Colonic mucosa (tissue), 4 donors: ENCODE results near the gene TDG. TPM values are rescaled to one million over a fixed set of nuclear protein-coding genes. Genes with fewer than 3 reads are reported as not detected.

Experiments
- DNase-seq: peaks from one replicate; pipeline ENCODE4 v3.0.0-alpha.2; 2020
- H3K27ac ChIP-seq: fragments of 200-600 bp; one replicate; pipeline ENCODE4 v1.8.0; 2021
- H3K27me3 ChIP-seq: fragments of 200-600 bp; one replicate; pipeline ENCODE4 v1.8.0; 2021
- H3K36me3 ChIP-seq: fragments of 200-600 bp; one replicate; pipeline ENCODE4 v1.8.0; 2021
- H3K4me1 ChIP-seq: fragments of 200-600 bp; one replicate; pipeline ENCODE4 v1.8.0; 2021; ENCODE audit warnings: mild to moderate bottlenecking
- H3K4me3 ChIP-seq: fragments of 200-600 bp; one replicate; pipeline ENCODE4 v1.8.0; 2021
- H3K9ac ChIP-seq, 2 donors: one replicate each; pipeline ENCODE4 v1.7.0; 2013; ENCODE audit warnings: control low read depth in 2 of 2, low read depth in 2 of 2, low read length in 2 of 2
- H3K9me3 ChIP-seq: fragments of 200-600 bp; one replicate; pipeline ENCODE4 v1.8.0; 2021
- intact Hi-C: fragments of 100-400 bp; cut with DNase I; formaldehyde crosslinking; loops from one replicate; pipeline ENCODE4 v1.14.1; 2022
- total RNA-seq, 2 donors: library from RNA; stranded (reverse); fragmentation: NEBNext Ultra II Directional in 1 of 2; extraction: Animal tissue kit (Norgen Biotek cat#: 25700) in 1 of 2; gene quantifications; one replicate each; pipeline ENCODE4 v1.2.1, GENCODE V29; 2021
- TF ChIP-seq, protein P1 (sequence below): fragments of 200-600 bp; IDR thresholded peaks from one replicate; pipeline ENCODE4 v1.8.0; 2022; ENCODE audit warnings: antibody characterized with exemption, mild to moderate bottlenecking
- donor health status: healthy.
- donor health status: DM: no; HTN: no; CAD: no.
- donor health status: DM: no; HTN: no; CAD: no.

TDG gene
- total RNA-seq, 2 donors from 2014 or later = 24.0 to 29.9 TPM

DNA sequence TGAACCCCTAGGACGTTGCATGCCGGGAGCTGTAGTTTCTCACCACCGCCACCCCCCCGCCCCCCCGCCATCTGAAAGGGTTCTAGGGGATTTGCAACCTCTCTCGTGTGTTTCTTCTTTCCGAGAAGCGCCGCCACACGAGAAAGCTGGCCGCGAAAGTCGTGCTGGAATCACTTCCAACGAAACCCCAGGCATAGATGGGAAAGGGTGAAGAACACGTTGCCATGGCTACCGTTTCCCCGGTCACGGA lies 36.0 kb upstream of the TDG start:
- H3K27me3 ChIP-seq = no peaks in the 10 kb centered on the region
- no peak for DNase-seq
- intact Hi-C loops = loop anchor here (5.0 kb wide), 1 partner anchor 52 kb away; no protein-coding TSS in a partner anchor
- peaks cover 7% of the 10 kb centered on the region for H3K36me3 ChIP-seq
- H3K9me3 ChIP-seq = no peaks in the 10 kb centered on the region
- H3K4me3 ChIP-seq = peak overlapping the region; percentile 48
- peaks cover 17% of the 10 kb centered on the region for H3K4me1 ChIP-seq
- TF ChIP-seq, protein P1, sequence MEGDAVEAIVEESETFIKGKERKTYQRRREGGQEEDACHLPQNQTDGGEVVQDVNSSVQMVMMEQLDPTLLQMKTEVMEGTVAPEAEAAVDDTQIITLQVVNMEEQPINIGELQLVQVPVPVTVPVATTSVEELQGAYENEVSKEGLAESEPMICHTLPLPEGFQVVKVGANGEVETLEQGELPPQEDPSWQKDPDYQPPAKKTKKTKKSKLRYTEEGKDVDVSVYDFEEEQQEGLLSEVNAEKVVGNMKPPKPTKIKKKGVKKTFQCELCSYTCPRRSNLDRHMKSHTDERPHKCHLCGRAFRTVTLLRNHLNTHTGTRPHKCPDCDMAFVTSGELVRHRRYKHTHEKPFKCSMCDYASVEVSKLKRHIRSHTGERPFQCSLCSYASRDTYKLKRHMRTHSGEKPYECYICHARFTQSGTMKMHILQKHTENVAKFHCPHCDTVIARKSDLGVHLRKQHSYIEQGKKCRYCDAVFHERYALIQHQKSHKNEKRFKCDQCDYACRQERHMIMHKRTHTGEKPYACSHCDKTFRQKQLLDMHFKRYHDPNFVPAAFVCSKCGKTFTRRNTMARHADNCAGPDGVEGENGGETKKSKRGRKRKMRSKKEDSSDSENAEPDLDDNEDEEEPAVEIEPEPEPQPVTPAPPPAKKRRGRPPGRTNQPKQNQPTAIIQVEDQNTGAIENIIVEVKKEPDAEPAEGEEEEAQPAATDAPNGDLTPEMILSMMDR = no peak
- H3K9ac ChIP-seq = peak overlapping the region; percentile 76 to 93
- peak overlapping the region; percentile 96 for H3K27ac ChIP-seq

DNA sequence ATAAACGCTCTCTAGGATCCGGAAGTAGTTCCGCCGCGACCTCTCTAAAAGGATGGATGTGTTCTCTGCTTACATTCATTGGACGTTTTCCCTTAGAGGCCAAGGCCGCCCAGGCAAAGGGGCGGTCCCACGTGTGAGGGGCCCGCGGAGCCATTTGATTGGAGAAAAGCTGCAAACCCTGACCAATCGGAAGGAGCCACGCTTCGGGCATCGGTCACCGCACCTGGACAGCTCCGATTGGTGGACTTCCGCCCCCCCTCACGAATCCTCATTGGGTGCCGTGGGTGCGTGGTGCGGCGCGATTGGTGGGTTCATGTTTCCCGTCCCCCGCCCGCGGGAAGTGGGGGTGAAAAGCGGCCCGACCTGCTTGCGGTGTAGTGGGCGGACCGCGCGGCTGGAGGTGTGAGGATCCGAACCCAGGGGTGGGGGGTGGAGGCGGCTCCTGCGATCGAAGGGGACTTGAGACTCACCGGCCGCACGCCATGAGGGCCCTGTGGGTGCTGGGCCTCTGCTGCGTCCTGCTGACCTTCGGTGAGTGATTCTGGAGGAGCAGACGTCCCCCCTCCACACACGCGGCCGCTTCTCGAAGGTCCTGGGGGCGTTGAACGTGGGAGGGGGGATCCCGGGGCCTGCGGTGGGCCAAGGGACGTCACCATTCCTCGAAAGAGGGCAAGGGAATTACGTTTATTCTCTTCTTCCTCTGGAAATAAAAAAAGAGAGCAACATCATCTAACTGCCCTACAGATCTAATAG lies 35.5 kb upstream of the TDG start, which contains the start of gene HSP90B1:
Gene HSP90B1 (plus strand): TSS at position 377 of the 753 bp plus-strand sequence. CDS start 106 bp downstream, at position 483.
- TF ChIP-seq, protein P1 = no peak
- peaks cover 17% of the 10 kb centered on the region for H3K4me1 ChIP-seq

DNA sequence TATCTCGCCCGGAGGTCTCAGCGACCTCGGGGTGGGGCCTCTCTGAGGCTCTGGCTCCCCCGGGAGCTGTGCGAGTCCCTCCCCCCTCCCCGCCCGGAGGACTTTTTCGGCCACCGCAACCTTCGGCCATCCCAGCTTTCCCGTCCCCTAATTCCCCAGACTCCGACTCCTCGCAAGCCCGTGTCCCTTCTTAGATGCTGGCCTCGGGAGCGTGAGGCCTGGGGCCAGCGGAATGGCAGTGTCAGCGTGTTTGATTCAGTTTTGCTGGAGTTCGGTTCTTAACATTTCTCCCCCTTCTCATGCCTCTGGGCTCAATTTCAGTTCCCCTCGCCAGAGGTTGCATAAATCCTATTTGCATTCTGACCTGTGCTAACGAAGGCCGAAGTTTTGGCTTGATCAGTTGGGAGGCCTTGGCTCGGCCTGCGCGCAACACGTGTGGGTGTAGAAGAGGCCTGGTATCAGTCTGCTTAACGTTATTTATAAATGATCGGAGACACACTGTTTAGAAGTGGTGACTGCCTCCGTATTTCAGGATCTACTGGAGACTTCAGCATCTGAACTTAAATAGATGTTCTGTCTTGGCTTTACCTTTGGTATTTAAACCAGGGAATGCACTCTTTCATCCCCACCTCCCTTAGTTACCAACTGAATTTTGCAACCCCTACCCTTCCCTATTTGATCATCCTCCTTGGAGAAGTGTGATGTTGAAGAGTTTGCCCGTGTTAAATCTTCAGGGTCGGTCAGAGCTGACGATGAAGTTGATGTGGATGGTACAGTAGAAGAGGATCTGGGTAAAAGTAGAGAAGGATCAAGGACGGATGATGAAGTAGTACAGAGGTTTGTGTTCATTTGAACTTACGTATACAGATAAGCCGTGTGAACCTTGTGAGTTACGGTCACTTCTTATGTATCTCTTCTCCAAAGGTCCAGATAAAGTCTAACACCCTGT lies 34.6 kb upstream of the TDG start:
- Histone ChIP-seq H3K9me3 (no peaks in the 10 kb centered on the region), H3K27ac (peak overlapping the region; percentile 88), H3K9ac (peak overlapping the region; percentile 77 to 98), H3K36me3 (peaks cover 7% of the 10 kb centered on the region), H3K4me3 (peak overlapping the region; percentile 66), H3K4me1 (peaks cover 17% of the 10 kb centered on the region), H3K27me3 (no peaks in the 10 kb centered on the region)
- intact Hi-C loops = no loop called here
- TF ChIP-seq, protein P1 = no peak
- peak; percentile 42 for DNase-seq

More for the DNA sequence above, 35.5 kb upstream of the TDG start, which contains the start of gene HSP90B1:
- H3K36me3 ChIP-seq = peaks cover 7% of the 10 kb centered on the region
- no peaks in the 10 kb centered on the region for H3K27me3 ChIP-seq
- H3K4me3 ChIP-seq = peak within 1 kb of the TSS; percentile 66
- intact Hi-C loops = no loop called here
- H3K9me3 ChIP-seq = no peaks in the 10 kb centered on the region
- H3K9ac ChIP-seq = peak within 1 kb of the TSS; percentile 93 to 98
- DNase-seq = peak; percentile 100
- peak within 1 kb of the TSS; percentile 96 for H3K27ac ChIP-seq

DNA sequence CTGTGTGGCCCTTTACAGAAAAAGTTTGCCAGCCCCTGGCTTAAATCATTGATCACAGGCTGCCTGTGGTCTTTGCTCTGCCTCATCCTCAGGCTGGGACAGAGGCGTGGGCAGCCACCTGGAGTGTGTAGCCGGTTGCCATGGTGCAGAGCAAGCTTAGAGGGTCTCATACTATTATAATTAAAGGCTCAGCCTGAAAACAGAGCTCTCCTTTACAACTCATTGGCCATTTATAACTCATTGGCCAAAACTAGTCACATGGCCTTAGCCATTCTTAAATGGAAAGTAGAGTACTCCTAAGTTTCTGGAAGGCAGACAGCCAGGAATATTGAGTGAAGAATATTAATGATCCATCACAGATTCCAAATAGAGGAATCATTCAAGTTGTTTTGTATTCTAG lies 32.4 kb upstream of the TDG start:
- intact Hi-C loops = no loop called here
- no peaks in the 10 kb centered on the region for H3K27me3 ChIP-seq
- H3K9me3 ChIP-seq = no peaks in the 10 kb centered on the region
- no peak overlapping the region for H3K27ac ChIP-seq
- H3K4me3 ChIP-seq = peak overlapping the region; percentile 66
- DNase-seq = no peak
- H3K4me1 ChIP-seq = peaks cover 17% of the 10 kb centered on the region
- H3K36me3 ChIP-seq = peaks cover 9% of the 10 kb centered on the region
- TF ChIP-seq, protein P1 = no peak
- no peak overlapping the region for H3K9ac ChIP-seq

DNA sequence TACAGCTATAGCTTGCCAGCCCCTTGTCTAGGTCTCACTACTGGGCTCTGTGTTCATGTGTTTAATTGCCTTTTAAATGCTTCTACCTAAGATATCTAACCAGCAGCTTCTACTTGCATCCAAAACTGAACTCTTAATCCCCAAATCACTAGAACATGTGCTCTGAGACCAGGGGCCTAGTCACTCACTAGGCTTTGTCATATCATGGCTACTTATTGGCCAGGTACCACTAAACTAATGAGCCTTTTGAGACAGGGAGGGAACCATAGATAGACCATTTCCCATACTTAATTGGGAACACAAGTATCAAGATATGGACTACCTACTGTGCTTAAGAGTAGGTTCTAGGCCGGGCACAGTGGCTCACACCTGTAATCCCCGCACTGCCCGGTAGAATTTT lies 29.0 kb upstream of the TDG start:
- H3K4me1 ChIP-seq = peaks cover 14% of the 10 kb centered on the region

More for the DNA sequence above, 29.0 kb upstream of the TDG start:
- intact Hi-C loops = no loop called here
- no peak for DNase-seq
- H3K9me3 ChIP-seq = no peaks in the 10 kb centered on the region
- TF ChIP-seq, protein P1 = no peak
- H3K4me3 ChIP-seq = no peak overlapping the region
- no peak overlapping the region for H3K9ac ChIP-seq
- H3K27me3 ChIP-seq = no peaks in the 10 kb centered on the region
- no peak overlapping the region for H3K27ac ChIP-seq
- H3K36me3 ChIP-seq = peaks cover 18% of the 10 kb centered on the region
